ENCODE results near the gene FOXE3. TPM values are rescaled to one million over a fixed set of nuclear protein-coding genes. Genes with fewer than 3 reads are reported as not detected.

Gene FOXE3
- total RNA-seq, 1 experiment from 2014 or later, result 0.15 TPM

GRCh38 chr1:47412437-47412836, 3.6 kb upstream of the FOXE3 start:
- peaks cover 0 to 2% of the 10 kb centered on the region in 2 experiments; a peak in 3 of 5 replicates for H3K9me3 Mint-ChIP-seq
- H3K56ac ChIP-seq (ENCODE audit: insufficient read length, low read depth, low read length), result no peak overlapping the region
- H3K4me3 Mint-ChIP-seq, result no peak overlapping the region
- no peak overlapping the region for H2AFZ ChIP-seq (ENCODE audit: low read length)
- no peak overlapping the region for H2BK120ac ChIP-seq (ENCODE audit: low read depth, low read length, poor library complexity, severe bottlenecking)
- H3K4ac ChIP-seq (ENCODE audit: low read depth, low read length), result no peak overlapping the region
- no peak overlapping the region for H4K91ac ChIP-seq (ENCODE audit: insufficient read length, low read depth, low read length)
- no peak overlapping the region for H2BK12ac ChIP-seq (ENCODE audit: insufficient read length, low read depth, low read length)
- no peak overlapping the region for H3K27ac ChIP-seq (ENCODE audit: insufficient read length, low read depth, low read length)
- H3K4me1 Mint-ChIP-seq, result peaks cover 2 to 11% of the 10 kb centered on the region in 2 experiments; a peak in 3 of 4 replicates
- H3K14ac ChIP-seq (ENCODE audit: insufficient read depth, low read length), result no peak overlapping the region
- H3K9ac ChIP-seq (ENCODE audit: extremely low read depth, insufficient read length, low read length), result no peak overlapping the region
- H3K4me2 ChIP-seq (ENCODE audit: insufficient read depth, insufficient read length, low read length), result no peak overlapping the region
- H3K9me3 ChIP-seq (ENCODE audit: control insufficient read depth, low read depth, low read length), result no peaks in the 10 kb centered on the region
- H4K20me1 ChIP-seq (ENCODE audit: control insufficient read depth, insufficient read depth, insufficient read length), result no peaks in the 10 kb centered on the region
- no peaks in the 10 kb centered on the region for H3K23me2 ChIP-seq (ENCODE audit: insufficient read length, low read depth, low read length, poor library complexity, severe bottlenecking)
- H3K36me3 Mint-ChIP-seq (ENCODE audit: insufficient read depth in 1 of 3, low read depth in 3 of 3), result peaks cover 0 to 2% (median 0%) of the 10 kb centered on the region in 3 experiments; a peak in 1 of 7 replicates
- peaks cover 89% of the 10 kb centered on the region for H3K27me3 Mint-ChIP-seq (ENCODE audit: low read depth)
- no peaks in the 10 kb centered on the region for H3K79me2 ChIP-seq (ENCODE audit: insufficient read depth, low read length)
- DNase-seq, result no peak
- no CpG with 5 or more reads among the region's 14 CpGs for WGBS (ENCODE audit: extremely low coverage, insufficient read length, low lambda C conversion rate)
- no peak overlapping the region for H2BK5ac ChIP-seq (ENCODE audit: insufficient read length, low read length)
- no peak overlapping the region for H3K18ac ChIP-seq (ENCODE audit: insufficient read length, low read depth, low read length)
- H3K23ac ChIP-seq (ENCODE audit: insufficient read length, low read depth, low read length), result no peak overlapping the region
- no peak overlapping the region for H2BK20ac ChIP-seq (ENCODE audit: low read depth, low read length, poor library complexity, severe bottlenecking)
- no peak overlapping the region for H4K8ac ChIP-seq (replicated peaks; ENCODE audit: insufficient read length, low read depth, low read length)
- no peak overlapping the region for H3T11ph ChIP-seq (ENCODE audit: low read length)
- H3K79me1 ChIP-seq (ENCODE audit: insufficient read depth, low read depth, low read length, poor library complexity, severe bottlenecking), result no peaks in the 10 kb centered on the region
- no peak overlapping the region for H2BK15ac ChIP-seq (ENCODE audit: low read depth, low read length)
- H4K5ac ChIP-seq (ENCODE audit: insufficient read length, low read depth, low read length), result no peak overlapping the region
- no peak for TF ChIP-seq CTCF (conservative IDR thresholded peaks at IDR 0.05)
- no peaks in the 10 kb centered on the region for H3K4me1 ChIP-seq (ENCODE audit: insufficient read depth, low read length)
- H2AK5ac ChIP-seq (ENCODE audit: insufficient read length, low read length), result no peak overlapping the region
- H3K27me3 ChIP-seq (ENCODE audit: insufficient read depth, low read length), result peaks cover 28% of the 10 kb centered on the region
- H3K27ac Mint-ChIP-seq, result no peak overlapping the region
